Caki2 (cell line): ENCODE measurements around the gene TSPAN15. TPM values are rescaled to one million over a fixed set of nuclear protein-coding genes. Genes with fewer than 3 reads are reported as not detected.

Experiments used
- DNase-seq: peaks from one replicate; pipeline ENCODE4 v3.0.0-alpha.2; 2015; ENCODE audit warnings: low read depth
- in situ Hi-C: cut with HindIII; loops from 2 replicates; pipeline ENCODE4 v1.10.0; 2016; ENCODE audit warnings: low sequenced_read_pairs, low pct_unique_long_range_greater_than_20kb, mixed read lengths
- total RNA-seq: library from RNA; depleted of rRNA; stranded (reverse); fragments of >200 nt; shearing (Covaris generic); gene quantifications from 2 replicates; pipeline ENCODE4 v1.2.3, GENCODE V29; 2014; ENCODE audit warnings: low replicate concordance; rRNA removed

Gene TSPAN15
- total RNA-seq, 1 experiment from 2014 or later = 51.0 TPM

- in situ Hi-C loops = no loop called here
- DNase-seq = no peak
These were observed 101.0 kb downstream of the TSPAN15 start for GRCh38 chr10:69552268-69552667.

GRCh38 chr10:69553328-69553727 is 102.1 kb downstream of the TSPAN15 start:
- DNase-seq = no peak
- in situ Hi-C loops = no loop called here

GRCh38 chr10:69554611-69555010 is 103.3 kb downstream of the TSPAN15 start:
- in situ Hi-C loops = no loop called here
- no peak for DNase-seq

Other genes with a start within 250 kb of the TSPAN15 start
- 52.3 and 68.0 TPM in 2 replicates for gene HKDC1, start 231.1 kb upstream of the TSPAN15 start, total RNA-seq
- 102 and 117 TPM in 2 replicates for gene HK1, start 173.0 kb upstream of the TSPAN15 start, total RNA-seq
- not detected in 2 replicates for gene TACR2, start 34.5 kb upstream of the TSPAN15 start, total RNA-seq
- gene NEUROG3, start 122.0 kb downstream of the TSPAN15 start, total RNA-seq = not detected in 2 replicates
- gene FAM241B, start 178.8 kb downstream of the TSPAN15 start, total RNA-seq = 14.2 and 21.6 TPM in 2 replicates